ENCODE measurements around the gene RPRD1B. TPM values are rescaled to one million over a fixed set of nuclear protein-coding genes. Genes with fewer than 3 reads are reported as not detected.

RPRD1B gene
- total and polyA plus RNA-seq, 2 of the 13 experiments (the other 11 are each of a cell fraction or from before 2014, with no cell fraction given): 31.1 to 41.5 TPM

- TF ChIP-seq ZNF597 (CRISPR knock-in tag; IDR thresholded peaks at IDR 0.05) (no peak), ZNF550 (CRISPR knock-in tag; IDR thresholded peaks at IDR 0.05; ENCODE audit: borderline replicate concordance) (no peak), ARID3A (IDR thresholded peaks at IDR 0.05; ENCODE audit: low read depth, low read length) (no peak), ZMYM2 (CRISPR knock-in tag; IDR thresholded peaks at IDR 0.05) (0 out of 2 replicates have a peak, but pooled peaks have one; percentile 56), STAT6 (CRISPR knock-in tag; IDR thresholded peaks at IDR 0.05; ENCODE audit: borderline replicate concordance) (no peak), RAD51 (IDR thresholded peaks at IDR 0.05; ENCODE audit: borderline replicate concordance) (no peak), MATR3 (CRISPR knock-in tag; IDR thresholded peaks at IDR 0.05) (no peak), HCFC1 (IDR thresholded peaks at IDR 0.05; ENCODE audit: low read depth, low read length) (no peak), ZNF773 (CRISPR knock-in tag; IDR thresholded peaks at IDR 0.05; ENCODE audit: borderline replicate concordance) (no peak), ZFP62 (CRISPR knock-in tag; IDR thresholded peaks at IDR 0.05) (no peak), ZNF224 (CRISPR knock-in tag; IDR thresholded peaks at IDR 0.05) (no peak), SPEN (CRISPR knock-in tag; IDR thresholded peaks at IDR 0.05; ENCODE audit: low read depth) (no peak), ZEB1 (IDR thresholded peaks at IDR 0.05; ENCODE audit: insufficient replicate concordance, low read depth) (no peak), ZNF326 (CRISPR knock-in tag; IDR thresholded peaks at IDR 0.05; ENCODE audit: borderline replicate concordance) (no peak), ZNF574 (CRISPR knock-in tag; IDR thresholded peaks at IDR 0.05) (peak; percentile 25; the same call in 1 of the 2 replicates), HIVEP1 (CRISPR knock-in tag; IDR thresholded peaks at IDR 0.05) (no peak), TAF15 (IDR thresholded peaks at IDR 0.05; ENCODE audit: low read depth, low read length, poor library complexity, severe bottlenecking) (no peak), HBP1 (CRISPR knock-in tag; IDR thresholded peaks at IDR 0.05; ENCODE audit: low read depth) (no peak), ZNF772 (CRISPR knock-in tag; IDR thresholded peaks at IDR 0.05) (no peak), CHCHD3 (CRISPR knock-in tag; IDR thresholded peaks at IDR 0.05) (no peak)
Observed at GRCh38 chr20:38073307-38074071, 39.9 kb downstream of the RPRD1B start (continued).
